ENCODE measurements around the gene MYL9. TPM values are rescaled to one million over a fixed set of nuclear protein-coding genes. Genes with fewer than 3 reads are reported as not detected.
"Not testable (repeated sequence)": the region's sequence is repeated elsewhere in the genome, so short reads cannot be mapped to it uniquely, and the experiment has no call there.

The MYL9 gene
- total RNA-seq, 2 donors from 2014 or later, result 558 to 602 TPM

- Histone ChIP-seq H3K36me3 (peaks cover 89% of the 10 kb centered on the region), H3K4me3 (no peak overlapping the region), H3K4me1 (peaks cover 0 to 6% of the 10 kb centered on the region in 2 donors), H3K27ac (no peak overlapping the region), H3K9me3 (no peaks in the 10 kb centered on the region), H3K27me3 (no peaks in the 10 kb centered on the region)
- DNase-seq (ENCODE audit: low spot score), result no peak
- no peak for TF ChIP-seq CTCF (IDR thresholded peaks at IDR 0.05)
Observed at GRCh38 chr20:36504295-36504694, 37.0 kb upstream of the MYL9 start.

- no peak overlapping the region for H3K27ac ChIP-seq
- peaks cover 86% of the 10 kb centered on the region for H3K36me3 ChIP-seq
- no peak for DNase-seq (ENCODE audit: low spot score)
- no peaks in the 10 kb centered on the region for H3K9me3 ChIP-seq
- no peaks in the 10 kb centered on the region for H3K4me1 ChIP-seq
- H3K27me3 ChIP-seq, result no peaks in the 10 kb centered on the region
- peak in 1 of 2 donors; percentile 30 for TF ChIP-seq CTCF (IDR thresholded peaks at IDR 0.05)
- no peak overlapping the region for H3K4me3 ChIP-seq
Observed at GRCh38 chr20:36506253-36506652, 35.1 kb upstream of the MYL9 start.

- TF ChIP-seq CTCF (IDR thresholded peaks at IDR 0.05), result no peak
- Histone ChIP-seq H3K9me3 (no peaks in the 10 kb centered on the region), H3K27me3 (no peaks in the 10 kb centered on the region), H3K4me3 (no peak overlapping the region), H3K4me1 (no peaks in the 10 kb centered on the region), H3K27ac (no peak overlapping the region), H3K36me3 (peaks cover 88% of the 10 kb centered on the region)
- no peak for DNase-seq (ENCODE audit: low spot score)
Observed at GRCh38 chr20:36507746-36508145, 33.6 kb upstream of the MYL9 start.

- Histone ChIP-seq H3K36me3 (peaks cover 53% of the 10 kb centered on the region), H3K27me3 (no peaks in the 10 kb centered on the region), H3K4me3 (no peak overlapping the region), H3K4me1 (no peaks in the 10 kb centered on the region), H3K27ac (no peak overlapping the region), H3K9me3 (no peaks in the 10 kb centered on the region)
- no peak for TF ChIP-seq CTCF (IDR thresholded peaks at IDR 0.05)
- no peak for DNase-seq (ENCODE audit: low spot score)
Observed at GRCh38 chr20:36519012-36519719, 22.2 kb upstream of the MYL9 start.

- Histone ChIP-seq H3K27me3 (no peaks in the 10 kb centered on the region), H3K27ac (no peak overlapping the region), H3K4me3 (no peak overlapping the region), H3K9me3 (no peaks in the 10 kb centered on the region), H3K4me1 (no peaks in the 10 kb centered on the region), H3K36me3 (peaks cover 55% of the 10 kb centered on the region)
- no peak for DNase-seq (ENCODE audit: low spot score)
- TF ChIP-seq CTCF (IDR thresholded peaks at IDR 0.05), result no peak
Observed at GRCh38 chr20:36519944-36520343, 21.4 kb upstream of the MYL9 start.

- Histone ChIP-seq H3K9me3 (no peaks in the 10 kb centered on the region), H3K27ac (no peak overlapping the region), H3K27me3 (no peaks in the 10 kb centered on the region), H3K4me3 (no peak overlapping the region), H3K36me3 (peaks cover 61% of the 10 kb centered on the region), H3K4me1 (no peaks in the 10 kb centered on the region)
- TF ChIP-seq CTCF (IDR thresholded peaks at IDR 0.05), result no peak
- no peak for DNase-seq (ENCODE audit: low spot score)
Observed at GRCh38 chr20:36521526-36521925, 19.8 kb upstream of the MYL9 start.

GRCh38 chr20:36522412-36522811 lies 18.9 kb upstream of the MYL9 start:
- not testable (repeated sequence) for H3K27me3 ChIP-seq; H3K27ac ChIP-seq; H3K4me3 ChIP-seq; DNase-seq (ENCODE audit: low spot score); H3K9me3 ChIP-seq; H3K4me1 ChIP-seq
- H3K36me3 ChIP-seq, result peaks cover 70% of the 10 kb centered on the region
